ENCODE measurements around the gene ERN2. TPM values are rescaled to one million over a fixed set of nuclear protein-coding genes. Genes with fewer than 3 reads are reported as not detected.

Gene ERN2
- total RNA-seq, 1 donor from 2014 or later: not detected

DNA sequence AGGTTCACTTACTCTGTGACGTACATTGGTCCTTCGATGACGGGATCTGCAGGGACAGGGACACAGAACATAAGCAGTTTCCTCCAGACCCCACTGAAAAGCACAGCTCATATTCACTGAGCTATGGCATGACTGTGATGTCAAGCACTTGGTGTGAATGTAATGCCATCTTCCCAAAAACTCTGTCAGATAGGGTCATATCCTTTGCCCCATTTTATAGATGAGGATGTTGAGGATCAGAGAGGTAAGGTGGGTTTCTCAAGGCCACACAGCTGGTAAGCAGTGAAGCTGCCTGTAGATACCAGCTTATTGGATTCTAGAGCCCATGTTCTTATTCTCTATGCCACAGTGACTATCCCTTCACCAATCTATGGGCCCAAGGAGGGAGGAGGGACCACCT is 2.5 kb downstream of the ERN2 start:
- no peak overlapping the region for H3K4me3 ChIP-seq
- intact Hi-C loops (cut with DNase I): no loop called here
- H3K27ac ChIP-seq: no peak overlapping the region
- peaks cover 0 to 6% of the 10 kb centered on the region in 2 donors for H3K9me3 ChIP-seq
- TF ChIP-seq, protein P1, sequence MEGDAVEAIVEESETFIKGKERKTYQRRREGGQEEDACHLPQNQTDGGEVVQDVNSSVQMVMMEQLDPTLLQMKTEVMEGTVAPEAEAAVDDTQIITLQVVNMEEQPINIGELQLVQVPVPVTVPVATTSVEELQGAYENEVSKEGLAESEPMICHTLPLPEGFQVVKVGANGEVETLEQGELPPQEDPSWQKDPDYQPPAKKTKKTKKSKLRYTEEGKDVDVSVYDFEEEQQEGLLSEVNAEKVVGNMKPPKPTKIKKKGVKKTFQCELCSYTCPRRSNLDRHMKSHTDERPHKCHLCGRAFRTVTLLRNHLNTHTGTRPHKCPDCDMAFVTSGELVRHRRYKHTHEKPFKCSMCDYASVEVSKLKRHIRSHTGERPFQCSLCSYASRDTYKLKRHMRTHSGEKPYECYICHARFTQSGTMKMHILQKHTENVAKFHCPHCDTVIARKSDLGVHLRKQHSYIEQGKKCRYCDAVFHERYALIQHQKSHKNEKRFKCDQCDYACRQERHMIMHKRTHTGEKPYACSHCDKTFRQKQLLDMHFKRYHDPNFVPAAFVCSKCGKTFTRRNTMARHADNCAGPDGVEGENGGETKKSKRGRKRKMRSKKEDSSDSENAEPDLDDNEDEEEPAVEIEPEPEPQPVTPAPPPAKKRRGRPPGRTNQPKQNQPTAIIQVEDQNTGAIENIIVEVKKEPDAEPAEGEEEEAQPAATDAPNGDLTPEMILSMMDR (IDR thresholded peaks at IDR 0.05): no peak
- DNase-seq (ENCODE audit: low spot score in 2 of 2): no peak
- H3K4me1 ChIP-seq: no peaks in the 10 kb centered on the region
- no peaks in the 10 kb centered on the region for H3K27me3 ChIP-seq
- no peaks in the 10 kb centered on the region for H3K36me3 ChIP-seq

DNA sequence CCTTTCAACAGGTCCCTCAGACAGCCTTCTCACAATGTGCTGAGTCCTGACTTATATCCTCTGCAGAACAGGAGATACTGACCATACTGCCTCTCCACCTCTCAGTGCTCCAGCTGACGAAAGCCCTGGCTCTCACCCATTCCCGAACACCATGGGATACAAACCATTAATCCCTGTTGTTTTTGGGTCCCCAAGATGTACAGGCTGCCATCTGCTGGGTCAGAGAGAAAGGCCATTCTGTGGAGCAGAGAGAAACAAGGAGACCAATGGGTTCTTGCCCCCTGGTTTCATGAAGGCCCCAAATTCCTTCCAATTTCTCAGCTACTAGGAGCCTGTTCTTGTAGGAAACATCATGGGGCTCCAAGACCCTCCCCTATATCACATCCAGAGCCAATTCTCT is 3.0 kb downstream of the ERN2 start:
- no peak overlapping the region for H3K4me3 ChIP-seq
- H3K9me3 ChIP-seq: peaks cover 0 to 6% of the 10 kb centered on the region in 2 donors
- no peak overlapping the region for H3K27ac ChIP-seq
- H3K36me3 ChIP-seq: no peaks in the 10 kb centered on the region
- no peaks in the 10 kb centered on the region for H3K4me1 ChIP-seq
- DNase-seq (ENCODE audit: low spot score in 2 of 2): no peak
- intact Hi-C loops (cut with DNase I): no loop called here
- no peaks in the 10 kb centered on the region for H3K27me3 ChIP-seq
- TF ChIP-seq, protein P1 (IDR thresholded peaks at IDR 0.05): no peak

DNA sequence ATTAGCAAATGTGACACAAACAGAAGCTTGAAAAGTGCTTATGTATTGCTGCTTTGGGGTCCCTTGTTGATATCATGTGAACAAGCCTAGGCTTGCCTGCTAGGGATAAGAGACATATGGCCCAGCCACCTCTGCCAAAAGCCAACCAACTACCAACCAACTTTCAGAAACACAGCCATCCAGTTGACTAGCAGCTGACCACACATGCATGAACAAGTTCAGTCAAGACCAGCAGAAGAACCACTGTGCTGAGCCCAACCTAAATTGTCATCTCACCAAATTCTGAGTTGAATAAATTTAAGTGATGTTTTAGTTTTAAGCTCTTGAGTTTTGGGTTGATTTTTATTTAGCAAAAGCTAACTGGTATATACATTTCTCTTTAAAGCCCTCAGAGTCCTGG is 3.5 kb downstream of the ERN2 start:
- no peaks in the 10 kb centered on the region for H3K36me3 ChIP-seq
- no peak overlapping the region for H3K4me3 ChIP-seq
- intact Hi-C loops (cut with DNase I): no loop called here
- TF ChIP-seq, protein P1 (IDR thresholded peaks at IDR 0.05): no peak
- peaks cover 0 to 6% of the 10 kb centered on the region in 2 donors for H3K9me3 ChIP-seq
- no peak overlapping the region for H3K27ac ChIP-seq
- H3K4me1 ChIP-seq: no peaks in the 10 kb centered on the region
- no peak for DNase-seq (ENCODE audit: low spot score in 2 of 2)
- no peaks in the 10 kb centered on the region for H3K27me3 ChIP-seq

DNA sequence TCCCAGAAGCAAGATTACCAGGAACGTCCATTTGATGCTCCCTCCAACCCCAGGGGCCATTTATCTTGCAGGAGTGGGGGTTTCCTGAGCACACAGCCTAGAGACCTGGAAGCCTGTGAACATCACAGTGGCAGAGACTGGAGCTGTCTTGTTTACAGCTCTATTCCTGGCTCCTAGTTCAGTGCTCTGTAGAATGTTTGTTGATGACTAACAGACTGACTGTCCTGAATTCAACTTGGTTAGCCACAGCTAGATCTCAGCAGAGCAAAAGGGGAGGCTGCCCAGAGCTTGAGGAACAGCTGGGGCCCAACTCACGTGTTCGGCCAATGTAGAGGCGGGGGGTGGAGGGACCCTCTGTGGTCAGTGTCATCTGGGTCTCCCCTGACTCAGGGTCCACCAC is 6.6 kb downstream of the ERN2 start:
- H3K4me3 ChIP-seq: no peak overlapping the region
- H3K27ac ChIP-seq: no peak overlapping the region
- TF ChIP-seq, protein P1 (IDR thresholded peaks at IDR 0.05): no peak
- no peaks in the 10 kb centered on the region for H3K36me3 ChIP-seq
- intact Hi-C loops (cut with DNase I): no loop called here
- H3K9me3 ChIP-seq: peaks cover 0 to 6% of the 10 kb centered on the region in 2 donors
- no peaks in the 10 kb centered on the region for H3K27me3 ChIP-seq
- no peaks in the 10 kb centered on the region for H3K4me1 ChIP-seq
- no peak for DNase-seq (ENCODE audit: low spot score in 2 of 2)

DNA sequence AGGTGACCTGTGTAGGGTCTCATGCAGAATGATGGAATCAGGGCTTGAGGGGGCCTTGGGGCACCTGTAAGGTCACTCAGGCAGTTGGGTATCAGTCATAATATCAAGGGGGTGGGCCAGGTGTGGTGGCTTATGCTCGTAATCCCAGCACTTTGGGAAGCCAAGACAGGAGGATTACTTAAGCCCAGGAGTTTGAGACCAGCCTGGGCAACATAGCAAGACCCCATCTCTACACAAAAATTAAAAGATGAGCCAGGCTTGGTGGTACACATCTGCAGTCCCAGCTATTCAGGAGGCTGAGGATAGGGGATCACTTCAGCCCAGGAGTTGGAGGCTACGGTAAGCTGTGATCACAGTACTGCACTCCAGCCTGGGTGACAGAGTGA is 7.5 kb downstream of the ERN2 start:
- Histone ChIP-seq H3K4me1 (no peaks in the 10 kb centered on the region), H3K9me3 (peaks cover 0 to 6% of the 10 kb centered on the region in 2 donors), H3K27me3 (no peaks in the 10 kb centered on the region), H3K36me3 (no peaks in the 10 kb centered on the region), H3K27ac (no peak overlapping the region), H3K4me3 (no peak overlapping the region)
- TF ChIP-seq, protein P1 (IDR thresholded peaks at IDR 0.05): no peak
- intact Hi-C loops (cut with DNase I): no loop called here
- DNase-seq (ENCODE audit: low spot score in 2 of 2): no peak
